Testis (tissue), 2 donors: ENCODE data around the gene ZMYM2.

ENCODE experiments used
- POLR2A ChIP-seq: fragments of 450-650 bp; IDR thresholded peaks from one replicate; pipeline ENCODE4 v1.6.1; 2017; ENCODE audit warnings: antibody characterized with exemption, mild to moderate bottlenecking, moderate library complexity
- TF ChIP-seq, protein P1 (sequence below), 3 experiments: fragments of 450-650 bp in 2 of 3; fragments of 200-600 bp in 1 of 3; sonication (generic) in 1 of 3; IDR thresholded peaks; one replicate each; pipeline ENCODE4 v1.5.1; 2016 to 2019; ENCODE audit warnings: antibody characterized with exemption in 3 of 3, mild to moderate bottlenecking in 2 of 3, moderate library complexity in 1 of 3

- TF ChIP-seq, protein P1, sequence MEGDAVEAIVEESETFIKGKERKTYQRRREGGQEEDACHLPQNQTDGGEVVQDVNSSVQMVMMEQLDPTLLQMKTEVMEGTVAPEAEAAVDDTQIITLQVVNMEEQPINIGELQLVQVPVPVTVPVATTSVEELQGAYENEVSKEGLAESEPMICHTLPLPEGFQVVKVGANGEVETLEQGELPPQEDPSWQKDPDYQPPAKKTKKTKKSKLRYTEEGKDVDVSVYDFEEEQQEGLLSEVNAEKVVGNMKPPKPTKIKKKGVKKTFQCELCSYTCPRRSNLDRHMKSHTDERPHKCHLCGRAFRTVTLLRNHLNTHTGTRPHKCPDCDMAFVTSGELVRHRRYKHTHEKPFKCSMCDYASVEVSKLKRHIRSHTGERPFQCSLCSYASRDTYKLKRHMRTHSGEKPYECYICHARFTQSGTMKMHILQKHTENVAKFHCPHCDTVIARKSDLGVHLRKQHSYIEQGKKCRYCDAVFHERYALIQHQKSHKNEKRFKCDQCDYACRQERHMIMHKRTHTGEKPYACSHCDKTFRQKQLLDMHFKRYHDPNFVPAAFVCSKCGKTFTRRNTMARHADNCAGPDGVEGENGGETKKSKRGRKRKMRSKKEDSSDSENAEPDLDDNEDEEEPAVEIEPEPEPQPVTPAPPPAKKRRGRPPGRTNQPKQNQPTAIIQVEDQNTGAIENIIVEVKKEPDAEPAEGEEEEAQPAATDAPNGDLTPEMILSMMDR (IDR thresholded peaks at IDR 0.05), result no peak
- TF ChIP-seq POLR2A, result no peak
Observed at GRCh38 chr13:20080377-20081164, 122.0 kb downstream of the ZMYM2 start.
